H1 (cell line): ENCODE results near the gene PPM1N. TPM values are rescaled to one million over a fixed set of nuclear protein-coding genes. Genes with fewer than 3 reads are reported as not detected.

Experiments
- BCL11A ChIP-seq, 2 experiments: IDR thresholded peaks; one replicate each; pipeline ENCODE4 v1.6.1; 2011; ENCODE audit warnings: low read depth in 2 of 2, low read length in 2 of 2, mild to moderate bottlenecking in 2 of 2
- CEBPB ChIP-seq: IDR thresholded peaks from 2 replicates; pipeline ENCODE4 v1.6.1; 2012; ENCODE audit warnings: low read depth, low read length
- E2F6 ChIP-seq: IDR thresholded peaks from 2 replicates; pipeline ENCODE4 v1.6.1; 2012; ENCODE audit warnings: inconsistent platforms
- EZH2 ChIP-seq: fragments of 200-600 bp; sonication (generic); IDR thresholded peaks from 2 replicates; pipeline ENCODE4 v1.7.1; 2012; ENCODE audit warnings: low read depth, mild to moderate bottlenecking, moderate library complexity, low read length, inconsistent platforms; ENCODE audit not compliant: severe bottlenecking
- MAX ChIP-seq: IDR thresholded peaks from 2 replicates; pipeline ENCODE4 v1.6.1; 2012; ENCODE audit warnings: inconsistent platforms
- SP4 ChIP-seq: IDR thresholded peaks from 2 replicates; pipeline ENCODE4 v1.6.1; 2012; ENCODE audit warnings: low read length, inconsistent platforms
- SRF ChIP-seq: IDR thresholded peaks from 2 replicates; pipeline ENCODE4 v1.6.1; 2011; ENCODE audit warnings: mild to moderate bottlenecking, low read depth, low read length, moderate library complexity
- SUZ12 ChIP-seq: fragments of 200-600 bp; sonication (generic); IDR thresholded peaks from 2 replicates; pipeline ENCODE4 v1.6.1; 2012; ENCODE audit warnings: mild to moderate bottlenecking, inconsistent platforms, low read length, moderate library complexity, mixed read lengths
- TAF1 ChIP-seq: IDR thresholded peaks from 2 replicates; pipeline ENCODE4 v1.6.1; 2011; ENCODE audit warnings: mild to moderate bottlenecking, low read depth, low read length
- polyA plus RNA-seq, 7 experiments: library from polyadenylated mRNA; depleted of rRNA in 3 of 7; stranded (reverse) in 5 of 7; unstranded in 2 of 7; fragments of >200 nt in 5 of 7; fragments of 200-250 nt in 2 of 7; gene quantifications; 1 replicate in 5 of 7; 2 replicates in 1 of 7; 4 replicates in 1 of 7; pipeline versions ENCODE4 v1.2.1 to v1.2.3, GENCODE V29; 2011 to 2013; ENCODE audit warnings: missing spikeins in 2 of 7, mixed read lengths in 2 of 7
- total RNA-seq: library from RNA; stranded (reverse); fragmentation: NEBNext Ultra II Directional; extraction: Animal tissue kit (Norgen Biotek cat#: 25700); gene quantifications from 2 replicates; pipeline ENCODE4 v1.2.1, GENCODE V29; 2021

Gene PPM1N
- total and polyA plus RNA-seq, 2 of the 8 experiments (the other 6 are each of a cell fraction or from before 2014, with no cell fraction given), result 12.2 to 14.4 TPM

GRCh38 chr19:45473367-45473681 is 24.9 kb upstream of the PPM1N start (continued):
- no peak for TF ChIP-seq MAX
- no peak for TF ChIP-seq SP4
- no peak for TF ChIP-seq SUZ12
- TF ChIP-seq EZH2, result no peak
- no peak for TF ChIP-seq CEBPB
- TF ChIP-seq E2F6, result no peak
- no peak for TF ChIP-seq TAF1
- no peak for TF ChIP-seq BCL11A (IDR thresholded peaks at IDR 0.05; ENCODE audit: low read depth in 2 of 2, low read length in 2 of 2)
- no peak for TF ChIP-seq SRF
- TF ChIP-seq, all 59 proteins: peak for 0
